Measurements from ENCODE around the gene PARP6.

DNA sequence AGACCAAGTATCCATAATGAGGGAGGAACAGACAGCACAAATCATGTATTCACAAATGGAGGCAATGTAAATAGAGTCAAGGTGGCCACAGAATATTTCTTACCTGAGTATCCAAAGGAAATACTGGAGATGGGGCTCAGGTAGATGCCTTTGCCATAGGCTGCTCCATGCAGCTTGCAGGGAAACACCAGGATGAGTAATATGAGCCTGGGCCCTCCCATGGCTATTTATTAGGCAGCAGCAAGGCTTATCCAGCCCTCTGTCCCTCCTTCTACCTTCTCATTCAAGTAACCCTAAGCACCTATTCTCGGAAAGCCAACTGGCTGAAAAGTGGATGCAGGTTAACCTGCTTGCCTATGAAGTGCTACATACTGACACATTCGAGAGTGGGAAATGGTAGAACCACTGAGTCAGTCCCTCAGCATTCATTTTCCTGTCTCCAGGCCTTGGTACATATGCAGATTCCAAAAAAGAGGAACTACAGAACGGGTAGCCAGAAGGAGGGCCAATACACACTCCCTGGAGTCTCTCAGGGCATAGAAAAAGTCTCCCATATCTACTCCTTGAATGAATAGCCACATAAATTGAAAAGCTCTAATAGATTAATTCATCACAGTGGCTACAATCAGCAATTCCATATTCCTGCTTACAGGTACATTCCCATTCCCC, 23.1 kb downstream of the PARP6 start:
- TF ChIP-seq, protein P1, sequence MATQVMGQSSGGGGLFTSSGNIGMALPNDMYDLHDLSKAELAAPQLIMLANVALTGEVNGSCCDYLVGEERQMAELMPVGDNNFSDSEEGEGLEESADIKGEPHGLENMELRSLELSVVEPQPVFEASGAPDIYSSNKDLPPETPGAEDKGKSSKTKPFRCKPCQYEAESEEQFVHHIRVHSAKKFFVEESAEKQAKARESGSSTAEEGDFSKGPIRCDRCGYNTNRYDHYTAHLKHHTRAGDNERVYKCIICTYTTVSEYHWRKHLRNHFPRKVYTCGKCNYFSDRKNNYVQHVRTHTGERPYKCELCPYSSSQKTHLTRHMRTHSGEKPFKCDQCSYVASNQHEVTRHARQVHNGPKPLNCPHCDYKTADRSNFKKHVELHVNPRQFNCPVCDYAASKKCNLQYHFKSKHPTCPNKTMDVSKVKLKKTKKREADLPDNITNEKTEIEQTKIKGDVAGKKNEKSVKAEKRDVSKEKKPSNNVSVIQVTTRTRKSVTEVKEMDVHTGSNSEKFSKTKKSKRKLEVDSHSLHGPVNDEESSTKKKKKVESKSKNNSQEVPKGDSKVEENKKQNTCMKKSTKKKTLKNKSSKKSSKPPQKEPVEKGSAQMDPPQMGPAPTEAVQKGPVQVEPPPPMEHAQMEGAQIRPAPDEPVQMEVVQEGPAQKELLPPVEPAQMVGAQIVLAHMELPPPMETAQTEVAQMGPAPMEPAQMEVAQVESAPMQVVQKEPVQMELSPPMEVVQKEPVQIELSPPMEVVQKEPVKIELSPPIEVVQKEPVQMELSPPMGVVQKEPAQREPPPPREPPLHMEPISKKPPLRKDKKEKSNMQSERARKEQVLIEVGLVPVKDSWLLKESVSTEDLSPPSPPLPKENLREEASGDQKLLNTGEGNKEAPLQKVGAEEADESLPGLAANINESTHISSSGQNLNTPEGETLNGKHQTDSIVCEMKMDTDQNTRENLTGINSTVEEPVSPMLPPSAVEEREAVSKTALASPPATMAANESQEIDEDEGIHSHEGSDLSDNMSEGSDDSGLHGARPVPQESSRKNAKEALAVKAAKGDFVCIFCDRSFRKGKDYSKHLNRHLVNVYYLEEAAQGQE (IDR thresholded peaks at IDR 0.05; ENCODE audit: insufficient read depth in 1 of 2, low read depth in 2 of 2, low read length in 2 of 2), result no peak
- TF ChIP-seq POLR2AphosphoS5 (IDR thresholded peaks at IDR 0.05; ENCODE audit: low read depth, low read length), result no peak
- TF ChIP-seq SIN3A (IDR thresholded peaks at IDR 0.05; ENCODE audit: borderline replicate concordance, insufficient read depth, low read length), result no peak
- no peak for TF ChIP-seq TAF1 (IDR thresholded peaks at IDR 0.05; ENCODE audit: borderline replicate concordance, insufficient read depth, low read length)

Data from PFSK-1 (cell line).